GM06990 (cell line): Measurements from ENCODE around the gene NT5M.

Experiments
- DNase-seq: peaks from one replicate; pipeline ENCODE4 v3.0.0-alpha.2; 2011; ENCODE audit not compliant: insufficient read length; ENCODE audit errors: extremely low read depth
- H3K27me3 ChIP-seq: replicated peaks from 2 replicates; pipeline ENCODE4 v1.6.0; 2011; ENCODE audit warnings: low read length; ENCODE audit not compliant: control insufficient read depth, insufficient read depth
- H3K36me3 ChIP-seq: 2 replicates; pipeline ENCODE4 v1.5.1; 2011; ENCODE audit warnings: low read length; ENCODE audit not compliant: control insufficient read depth, insufficient read depth
- H3K4me3 ChIP-seq: replicated peaks from 2 replicates; pipeline ENCODE4 v1.5.1; 2011; ENCODE audit warnings: low read depth, mild to moderate bottlenecking, control low read depth, low read length
- CTCF ChIP-seq: IDR thresholded peaks from 2 replicates; pipeline ENCODE4 v1.5.1; 2011; ENCODE audit warnings: low read length, control low read depth, mild to moderate bottlenecking, inconsistent platforms; ENCODE audit not compliant: insufficient read depth, poor library complexity, severe bottlenecking

Gene NT5M

GRCh38 chr17:17320911-17321220, 17.7 kb downstream of the NT5M start:
- no peak for DNase-seq
- H3K36me3 ChIP-seq = no peaks in the 10 kb centered on the region

GRCh38 chr17:17321356-17322025, 18.3 kb downstream of the NT5M start:
- Histone ChIP-seq H3K36me3 (no peaks in the 10 kb centered on the region), H3K4me3 (no peak overlapping the region), H3K27me3 (no peaks in the 10 kb centered on the region)
- TF ChIP-seq CTCF = no peak
- no peak for DNase-seq

More at GRCh38 chr17:17320911-17321220, 17.7 kb downstream of the NT5M start:
- TF ChIP-seq CTCF = no peak
- H3K4me3 ChIP-seq = no peak overlapping the region
- H3K27me3 ChIP-seq = no peaks in the 10 kb centered on the region

DNA sequence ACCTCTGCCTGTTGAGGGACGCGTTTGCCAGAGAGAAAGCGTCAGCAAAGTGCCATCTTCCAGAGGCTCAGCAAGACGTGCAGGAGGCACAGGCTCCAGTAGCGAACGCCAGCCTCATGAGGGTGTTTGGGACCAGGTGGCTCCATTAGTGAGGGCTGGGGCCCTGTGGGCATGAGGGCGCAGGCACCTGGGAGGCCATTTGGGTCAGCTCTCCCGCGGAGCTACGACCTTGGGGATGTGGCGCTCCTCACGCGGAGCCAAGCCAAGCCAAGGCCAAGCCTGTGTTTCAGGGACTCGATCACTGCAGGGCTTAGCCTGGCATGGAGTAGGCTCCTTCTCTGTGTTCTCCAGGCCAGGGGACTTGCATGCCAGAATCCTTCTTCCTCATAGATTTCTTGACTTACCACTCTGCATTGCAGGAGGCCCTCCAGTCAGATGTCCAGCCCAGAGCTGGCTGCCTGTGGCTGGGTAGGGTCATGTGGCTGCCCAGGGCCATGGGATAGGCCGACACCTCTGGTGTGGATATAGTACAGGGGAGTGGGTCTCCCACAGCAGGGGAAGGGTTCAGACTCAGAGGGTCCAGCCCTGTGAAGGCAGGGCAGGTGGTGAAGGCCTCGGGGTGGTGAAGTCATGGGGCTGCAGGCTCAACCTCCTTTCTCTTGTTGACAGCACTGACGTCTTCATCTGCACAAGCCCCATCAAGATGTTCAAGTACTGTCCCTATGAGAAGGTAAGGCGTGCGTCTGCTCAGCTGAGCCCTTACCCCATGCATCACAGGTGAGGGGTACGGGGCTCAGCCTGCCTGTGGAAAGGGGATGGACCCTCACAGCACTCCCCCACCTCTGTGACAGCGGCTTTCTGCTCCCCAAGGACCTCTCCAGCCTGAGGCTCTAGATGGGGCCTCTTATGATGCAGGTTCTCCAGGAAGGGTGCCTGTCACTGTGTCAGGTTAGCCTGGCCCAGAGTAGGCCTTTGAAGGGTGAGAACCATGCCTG, 19.6 kb downstream of the NT5M start:
- TF ChIP-seq CTCF = no peak
- Histone ChIP-seq H3K36me3 (no peaks in the 10 kb centered on the region), H3K4me3 (no peak overlapping the region), H3K27me3 (no peaks in the 10 kb centered on the region)
- DNase-seq = no peak

GRCh38 chr17:17324616-17325015, 21.4 kb downstream of the NT5M start:
- no peaks in the 10 kb centered on the region for H3K36me3 ChIP-seq
- DNase-seq = no peak

GRCh38 chr17:17325228-17325627, 22.1 kb downstream of the NT5M start:
- H3K36me3 ChIP-seq = no peaks in the 10 kb centered on the region
- DNase-seq = no peak
- no peaks in the 10 kb centered on the region for H3K27me3 ChIP-seq
- TF ChIP-seq CTCF = no peak
- H3K4me3 ChIP-seq = no peak overlapping the region

More at GRCh38 chr17:17324616-17325015, 21.4 kb downstream of the NT5M start:
- H3K4me3 ChIP-seq = no peak overlapping the region
- TF ChIP-seq CTCF = no peak
- H3K27me3 ChIP-seq = no peaks in the 10 kb centered on the region
